HL-60/S4 treated with retinoic acid at 250 ng/mL for 4 days and 3 days (cell line): Measurements from ENCODE around the gene TMX4.

ENCODE experiments used
- in situ Hi-C: fragments of 300-500 bp; cut with MboI; formaldehyde crosslinking; loops from 2 replicates; pipeline ENCODE4 v1.7.0; 2022; ENCODE audit warnings: low sequenced_read_pairs

The TMX4 gene

GRCh38 chr20:8019246-8019997 is at the start of gene TMX4:
TSS of gene TMX4 (minus strand) at chr20:8019761. CDS start at chr20:8019613, 148 bp downstream.
- in situ Hi-C loops = no loop called here

DNA sequence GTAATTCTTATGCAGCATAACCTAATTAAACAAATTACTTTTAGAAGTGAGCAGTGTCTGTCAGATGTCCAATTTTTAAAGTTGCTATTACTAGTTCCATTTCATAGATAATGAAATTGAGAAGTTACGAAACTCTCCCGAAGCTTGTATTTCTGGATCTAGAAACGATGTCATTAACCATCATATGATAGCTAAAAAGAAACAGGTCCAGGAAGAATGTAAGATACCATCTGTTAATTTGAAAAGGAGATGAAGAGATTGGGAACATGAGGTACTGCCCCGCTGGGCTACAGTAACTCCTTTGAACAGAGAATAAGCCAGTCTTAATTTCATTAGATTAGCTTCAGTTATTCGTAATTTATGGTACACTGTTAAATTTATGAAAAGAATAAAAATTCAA is 47.5 kb upstream of the TMX4 start:
- in situ Hi-C loops = no loop called here

GRCh38 chr20:8066662-8067061 is 47.1 kb upstream of the TMX4 start:
- in situ Hi-C loops = no loop called here

GRCh38 chr20:8065691-8066090 is 46.1 kb upstream of the TMX4 start:
- in situ Hi-C loops = no loop called here

DNA sequence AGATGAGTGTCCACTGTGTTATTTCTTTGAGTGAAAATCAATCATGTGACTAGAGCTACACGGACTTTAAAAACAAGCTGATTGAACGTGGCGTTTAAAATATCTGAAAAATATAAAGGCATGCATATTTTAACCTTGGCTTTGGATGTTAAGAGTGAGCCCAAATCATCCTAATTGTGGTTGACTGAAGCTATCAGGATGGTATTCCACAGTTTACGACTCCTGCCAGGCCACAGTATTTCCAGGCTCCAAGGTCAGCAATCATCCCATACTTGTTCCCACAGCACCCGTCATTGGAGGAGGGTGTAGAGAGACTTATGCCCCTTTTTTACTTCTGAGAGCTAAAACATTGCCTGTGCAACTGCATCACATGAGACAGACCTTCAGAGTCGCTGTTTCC is 43.2 kb upstream of the TMX4 start:
- in situ Hi-C loops = no loop called here

GRCh38 chr20:8061861-8062518 is 42.4 kb upstream of the TMX4 start:
- in situ Hi-C loops = no loop called here

GRCh38 chr20:8060977-8061376 is 41.4 kb upstream of the TMX4 start:
- in situ Hi-C loops = no loop called here

DNA sequence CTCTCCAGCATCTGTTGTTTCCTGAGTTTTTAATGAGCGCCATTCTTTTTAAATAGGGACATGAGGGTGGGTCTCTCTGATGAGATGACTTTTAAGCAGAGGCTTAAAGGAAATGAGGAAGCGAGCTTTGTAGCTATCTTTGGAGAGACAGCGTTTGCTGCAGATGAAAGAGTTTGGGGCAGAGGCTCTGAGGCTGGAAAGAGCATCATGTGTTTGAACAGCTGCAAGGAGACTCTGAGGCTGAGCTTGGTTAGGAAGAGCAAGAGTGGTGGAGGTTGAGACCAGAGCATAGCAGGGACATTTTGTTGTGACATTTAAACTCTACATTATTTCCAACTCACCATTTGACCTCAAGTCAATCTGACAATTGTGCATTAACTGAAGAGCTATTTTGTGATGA is 38.3 kb upstream of the TMX4 start:
- in situ Hi-C loops = no loop called here

DNA sequence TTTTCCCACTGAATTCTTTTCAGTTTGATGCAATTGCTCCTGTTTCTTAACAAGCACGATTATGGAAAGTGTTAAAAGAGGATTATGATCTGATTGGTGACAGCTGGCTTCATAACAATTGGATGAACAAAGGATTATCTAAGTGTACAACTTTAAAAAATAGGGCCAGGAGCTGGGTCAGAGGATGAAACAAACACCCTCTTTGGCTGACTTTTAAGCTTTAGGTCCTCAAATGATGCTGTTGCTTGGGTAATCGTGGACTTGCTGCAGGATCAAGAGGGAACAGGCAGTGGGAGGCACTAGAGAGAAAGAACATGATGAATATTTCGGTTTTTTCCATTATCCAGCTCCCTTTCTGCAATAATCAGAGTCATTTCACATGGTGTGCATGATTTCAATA is 35.5 kb upstream of the TMX4 start:
- in situ Hi-C loops = no loop called here

DNA sequence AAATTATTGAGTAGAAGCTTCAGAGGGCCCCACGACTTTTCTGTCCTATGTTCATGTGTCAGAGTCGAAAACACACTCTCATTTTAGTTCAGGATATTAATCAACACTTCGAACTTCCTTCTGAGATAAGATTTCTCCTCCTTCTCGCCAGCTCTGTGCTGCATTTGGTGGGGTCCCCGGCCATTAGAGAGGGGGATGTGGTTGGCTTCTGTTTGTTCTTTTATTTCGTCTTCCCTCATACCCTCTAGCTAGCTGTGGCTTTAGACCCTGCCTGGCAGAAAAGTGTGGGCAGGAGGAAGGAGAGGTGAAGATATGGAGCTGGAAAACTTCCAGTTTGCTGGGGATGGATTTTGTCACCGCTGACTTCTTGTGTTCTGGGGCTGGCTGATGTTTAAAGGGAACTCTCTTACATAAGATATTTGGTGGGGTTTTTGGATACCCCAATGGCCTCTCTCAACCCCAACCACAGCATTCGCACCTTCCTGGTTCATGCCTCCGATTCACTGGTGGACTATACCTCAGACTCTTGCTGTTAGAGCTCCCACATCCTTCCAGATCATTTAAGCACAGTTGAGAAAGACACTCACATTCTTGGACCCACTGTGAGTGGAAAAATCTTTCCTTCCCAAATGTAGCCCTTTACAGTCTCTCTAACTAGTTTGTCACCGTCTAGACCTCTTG is 30.7 kb upstream of the TMX4 start:
- in situ Hi-C loops = no loop called here

DNA sequence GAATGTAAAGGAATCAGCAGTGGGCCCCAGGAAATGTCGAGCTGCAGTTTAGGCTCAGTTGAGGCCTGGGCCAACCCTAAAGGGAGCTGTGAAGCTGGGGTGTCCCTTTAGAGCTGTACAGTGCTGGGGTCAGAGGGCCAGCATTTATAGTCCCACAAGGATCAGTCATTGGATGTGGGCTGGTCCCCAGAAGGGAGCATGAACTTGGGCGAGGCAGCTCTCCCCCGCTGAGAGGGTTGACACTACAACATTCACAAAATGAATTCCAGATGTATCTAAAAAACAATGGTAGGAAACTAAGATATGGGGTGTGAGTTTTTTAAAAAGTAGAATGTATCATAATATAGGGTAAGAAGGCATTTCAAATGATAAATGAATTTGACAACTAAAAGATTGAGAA is 29.7 kb upstream of the TMX4 start:
- in situ Hi-C loops = loop anchor here (25.0 kb wide), 1 partner anchor 663 kb away; no protein-coding TSS in a partner anchor

DNA sequence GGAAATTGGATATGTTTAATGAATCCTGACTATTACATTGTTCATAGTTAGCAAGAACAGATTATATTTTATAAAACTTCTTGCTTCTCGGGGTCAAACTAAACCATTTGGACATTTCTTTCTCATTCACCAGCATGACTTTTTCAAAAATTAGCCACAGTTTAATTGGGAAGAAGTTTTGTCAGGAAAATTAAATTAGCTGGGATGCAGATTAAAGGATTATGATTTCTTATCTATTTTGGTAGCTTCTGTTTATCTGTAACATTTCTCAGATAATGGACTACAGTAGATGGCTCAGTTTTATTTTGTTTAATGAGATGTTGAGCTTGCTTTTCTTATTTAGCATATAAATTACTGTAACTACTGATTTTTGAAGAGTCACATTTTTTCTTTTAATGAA is 26.4 kb upstream of the TMX4 start:
- in situ Hi-C loops = loop anchor here (25.0 kb wide), 1 partner anchor 666 kb away; no protein-coding TSS in a partner anchor

DNA sequence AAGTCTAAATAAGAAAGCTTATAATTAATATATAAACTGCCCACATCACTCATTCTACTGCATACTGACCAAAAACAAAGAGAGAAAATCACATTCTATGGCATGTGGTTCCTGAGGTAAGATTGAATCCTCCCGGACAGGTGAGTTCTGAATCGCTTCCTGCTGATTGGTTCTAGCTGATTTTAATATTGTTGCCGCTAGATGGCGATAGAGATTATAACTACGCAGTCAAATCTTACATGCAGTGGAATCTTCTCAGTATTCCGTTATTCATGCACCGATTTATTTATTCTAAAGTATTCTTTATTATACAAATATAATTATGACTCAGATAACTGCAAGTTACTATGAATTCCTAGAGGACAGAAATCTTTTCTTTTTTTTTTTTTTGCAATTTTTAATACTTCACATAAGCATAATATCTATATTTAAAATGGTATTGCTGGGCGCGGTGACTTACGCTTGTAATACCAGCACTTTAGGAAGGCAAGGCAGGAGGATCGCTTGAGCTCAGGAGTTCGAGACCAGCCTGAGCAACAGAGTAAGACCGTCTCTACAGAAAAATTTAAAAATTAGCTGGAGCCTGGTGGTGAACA is 24.2 kb upstream of the TMX4 start:
- in situ Hi-C loops = loop anchor here (25.0 kb wide), 1 partner anchor 669 kb away; no protein-coding TSS in a partner anchor

DNA sequence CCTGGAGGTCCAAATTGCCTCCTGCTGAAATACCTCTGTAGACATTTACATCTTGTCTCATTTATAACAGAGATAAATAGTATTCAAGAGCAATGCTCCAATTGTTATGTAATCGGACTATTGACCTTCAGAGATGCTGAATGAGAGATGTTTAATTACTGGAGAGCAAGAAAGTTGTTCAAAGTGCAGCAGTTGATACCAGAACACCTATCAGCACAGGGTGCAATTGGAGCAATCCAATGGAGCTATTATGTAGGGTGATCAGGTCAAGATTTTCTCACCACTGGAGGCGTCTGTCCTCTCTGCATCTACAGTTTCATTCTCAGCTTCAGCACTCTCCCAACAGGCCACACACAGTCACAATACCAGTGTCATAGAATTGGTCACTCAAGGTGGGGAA is 19.5 kb upstream of the TMX4 start:
- in situ Hi-C loops = loop anchor here (25.0 kb wide), 1 partner anchor 673 kb away; no protein-coding TSS in a partner anchor

DNA sequence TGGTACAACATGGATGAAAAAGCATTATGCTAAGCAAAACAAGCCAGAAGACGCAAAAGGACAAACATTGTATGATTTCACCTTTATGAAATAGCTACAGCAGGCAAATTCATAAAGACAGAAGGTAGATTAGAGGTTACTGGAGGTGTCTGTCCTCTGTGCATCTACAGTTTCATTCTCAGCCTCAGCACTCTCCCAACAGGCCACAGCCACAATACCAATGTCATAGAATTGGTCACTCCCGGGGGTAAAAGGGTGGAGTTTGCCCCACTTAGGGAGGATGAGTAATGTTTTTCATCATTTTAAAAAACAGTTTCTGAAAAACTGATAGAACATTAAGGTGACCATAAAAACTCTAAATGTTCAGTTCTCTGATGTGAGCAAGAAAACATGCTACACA is 17.2 kb upstream of the TMX4 start:
- in situ Hi-C loops = loop anchor here (25.0 kb wide), 1 partner anchor 676 kb away; no protein-coding TSS in a partner anchor

- in situ Hi-C loops = loop anchor here (25.0 kb wide), 1 partner anchor 679 kb away; no protein-coding TSS in a partner anchor
Observed at GRCh38 chr20:8033151-8033841, 13.7 kb upstream of the TMX4 start.

GRCh38 chr20:8032499-8032898 is 12.9 kb upstream of the TMX4 start:
- in situ Hi-C loops = loop anchor here (25.0 kb wide), 1 partner anchor 680 kb away; no protein-coding TSS in a partner anchor

GRCh38 chr20:8031539-8031938 is 12.0 kb upstream of the TMX4 start:
- in situ Hi-C loops = loop anchor here (25.0 kb wide), 1 partner anchor 681 kb away; no protein-coding TSS in a partner anchor

DNA sequence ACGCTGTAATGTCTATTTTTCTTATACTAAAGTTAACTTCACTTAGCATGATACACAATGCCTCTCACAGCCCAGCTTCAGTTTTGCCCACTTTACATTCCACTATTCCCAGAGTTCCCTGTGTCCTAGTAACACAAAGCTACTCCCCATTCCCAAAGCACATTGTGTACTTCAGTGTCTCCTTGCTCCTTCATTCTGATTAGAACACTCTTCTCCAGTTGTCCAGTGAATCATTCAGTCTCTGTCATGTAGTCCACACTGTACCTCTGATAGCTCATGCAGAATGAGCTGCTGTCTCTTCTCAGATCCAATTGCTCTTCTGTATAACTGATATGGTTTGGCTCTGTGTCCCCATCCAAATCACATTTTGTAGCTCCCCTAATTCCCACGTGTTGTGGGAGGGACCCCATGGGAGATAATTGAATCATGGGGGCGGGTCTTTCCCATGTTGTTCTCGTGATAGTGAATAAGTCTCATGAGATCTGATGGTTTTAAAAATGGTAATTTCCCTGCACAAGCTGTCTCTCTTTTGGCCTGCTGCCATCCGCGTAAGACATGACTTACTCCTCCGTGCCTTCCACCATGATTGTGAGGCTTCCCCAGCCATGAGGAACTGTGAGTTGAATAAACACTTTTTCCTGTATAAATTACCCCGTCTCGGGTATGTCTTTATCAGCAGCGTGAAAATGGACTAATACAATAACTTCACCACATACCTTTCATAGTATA is 2.1 kb upstream of the TMX4 start:
- in situ Hi-C loops = no loop called here
